Motor neuron (in vitro differentiated cells): Measurements from ENCODE around the gene PARVB. TPM values are rescaled to one million over a fixed set of nuclear protein-coding genes. Genes with fewer than 3 reads are reported as not detected.

ENCODE experiments used
- ATAC-seq, 8 experiments: fragments of 200-7000 bp; cut with Tn5 transposase; replicated peaks in 6 of 8; 2 replicates each; pipeline ENCODE4 v1.8.0; 2021; ENCODE audit warnings: mild to moderate bottlenecking in 8 of 8, moderate library complexity in 8 of 8
- H3K27ac ChIP-seq, 2 donors: fragments of 250-450 bp; sonication (Bioruptor Pico); 2 replicates each; pipeline ENCODE4 v1.9.0; 2021; ENCODE audit warnings: antibody characterized with exemption in 2 of 2, mild to moderate bottlenecking in 2 of 2, moderate library complexity in 1 of 2
- H3K4me1 ChIP-seq, 2 donors: fragments of 250-450 bp; sonication (Bioruptor Pico); replicated peaks in 1 of 2; 2 replicates each; pipeline ENCODE4 v1.6.1; 2021; ENCODE audit warnings: antibody characterized with exemption in 2 of 2, mild to moderate bottlenecking in 2 of 2, moderate library complexity in 1 of 2
- H3K4me3 ChIP-seq, 5 donors: fragments of 250-450 bp; sonication (Bioruptor Pico); 2 replicates each; pipeline ENCODE4 v1.9.0; 2021; ENCODE audit warnings: antibody characterized with exemption in 5 of 5, mild to moderate bottlenecking in 5 of 5, moderate library complexity in 4 of 5
- WGBS, 10 experiments: fragments of 450-650 bp; shearing (Covaris generic); methylation state at CpG; one replicate each; pipeline ENCODE4 v1.0.0; 2022; 5-methylcytosine and 5-hydroxymethylcytosine counted together
- in situ Hi-C, 9 experiments: fragments of 400-800 bp; cut with MboI; loops; one replicate each; pipeline ENCODE4 v1.15.0; 2021; ENCODE audit warnings: low sequenced_read_pairs in 9 of 9, low pct_unique_long_range_greater_than_20kb in 2 of 9; ENCODE audit not compliant: unreplicated experiment in 9 of 9
- total RNA-seq, 8 experiments: library from RNA; unstranded; fragments of 300-600 nt; gene quantifications; 2 replicates each; pipeline versions ENCODE4 v1.2.3 to v1.2.4, GENCODE V29; 2022

PARVB gene
- total RNA-seq, 8 experiments from 2014 or later, result 0.65 to 66.5 (median 3.3) TPM

DNA sequence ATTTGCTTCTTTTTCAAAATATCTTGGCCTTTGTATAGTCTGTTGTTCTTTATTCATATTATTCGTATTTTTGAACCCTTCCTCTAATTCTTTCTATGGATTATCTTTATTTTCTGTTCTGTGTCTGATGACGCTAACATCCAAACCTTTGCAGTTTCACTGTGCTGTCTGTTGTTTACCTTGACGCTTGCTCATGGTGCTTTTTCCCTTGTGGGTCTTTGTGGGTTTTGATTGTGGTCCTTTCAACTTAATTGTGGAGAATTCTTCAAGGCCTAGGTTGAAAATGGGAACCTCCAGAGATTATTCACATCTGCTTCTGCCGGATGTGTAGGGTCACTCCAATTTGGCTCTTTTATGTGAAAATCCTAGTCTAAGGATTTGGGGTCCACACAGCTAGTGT is 191.2 kb downstream of the PARVB start:
- in situ Hi-C loops, result no loop called here
- no peak for ATAC-seq
- WGBS, 10 experiments, result 42 to 100% (median 82%) methylated on average over 1 to 4 of the region's 4 CpGs

DNA sequence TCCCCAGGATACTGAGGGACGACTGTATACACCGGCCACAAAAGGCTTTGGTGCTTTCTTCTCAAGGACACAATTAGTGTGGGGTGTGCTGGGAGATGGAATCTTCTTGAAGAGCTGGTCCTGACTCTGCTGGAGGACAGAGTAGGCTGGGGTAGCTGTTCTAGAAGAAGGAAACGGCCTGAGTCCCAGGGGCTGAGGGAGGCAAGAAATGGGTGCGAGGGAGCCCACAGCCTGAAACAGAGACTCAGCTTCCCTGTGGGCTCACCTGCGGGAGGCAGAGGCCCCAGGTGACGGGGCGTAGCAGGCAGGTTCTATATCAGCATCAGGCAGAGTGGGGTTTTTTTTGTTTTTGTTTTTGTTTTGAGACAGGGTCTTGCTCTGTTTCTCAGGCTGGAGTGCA is 193.2 kb downstream of the PARVB start:
- Histone ChIP-seq H3K4me3 (no peak overlapping the region), H3K27ac (no peak overlapping the region), H3K4me1 (no peaks in the 10 kb centered on the region)
- 60 to 89% (median 85%) methylated on average over 1 to 6 of the region's 7 CpGs; no CpG with 5 or more reads in 3 of the 10 experiments for WGBS, 10 experiments
- ATAC-seq, result no peak
- in situ Hi-C loops, result no loop called here

More for the DNA sequence above, 191.2 kb downstream of the PARVB start:
- Histone ChIP-seq H3K4me3 (no peak overlapping the region), H3K27ac (no peak overlapping the region), H3K4me1 (no peaks in the 10 kb centered on the region)

DNA sequence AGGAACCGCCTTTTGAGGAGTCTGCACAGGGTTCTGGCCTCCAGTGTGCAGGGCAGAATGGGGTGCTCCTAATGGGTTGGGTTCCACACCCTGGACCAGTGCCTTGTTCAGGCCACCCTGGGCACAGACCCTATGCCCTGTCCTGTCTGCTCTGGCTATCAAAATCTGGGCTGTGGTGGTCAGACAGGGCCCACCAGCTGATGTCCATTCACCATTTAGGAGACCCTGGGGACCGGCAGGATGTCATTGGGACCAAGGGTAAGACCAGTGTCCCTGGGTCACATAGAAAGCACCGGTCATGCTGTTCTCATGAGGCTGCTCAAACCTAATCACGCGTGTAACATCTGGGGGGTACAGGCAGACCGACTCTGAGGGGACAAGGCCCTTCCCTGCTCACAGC is 194.0 kb downstream of the PARVB start:
- no peak overlapping the region for H3K4me3 ChIP-seq
- in situ Hi-C loops, result no loop called here
- WGBS, 10 experiments, result 69 to 100% (median 80%) methylated on average over 1 to 4 of the region's 6 CpGs; no CpG with 5 or more reads in 6 of the 10 experiments
- ATAC-seq, result no peak
- no peak overlapping the region for H3K27ac ChIP-seq
- H3K4me1 ChIP-seq, result no peaks in the 10 kb centered on the region

DNA sequence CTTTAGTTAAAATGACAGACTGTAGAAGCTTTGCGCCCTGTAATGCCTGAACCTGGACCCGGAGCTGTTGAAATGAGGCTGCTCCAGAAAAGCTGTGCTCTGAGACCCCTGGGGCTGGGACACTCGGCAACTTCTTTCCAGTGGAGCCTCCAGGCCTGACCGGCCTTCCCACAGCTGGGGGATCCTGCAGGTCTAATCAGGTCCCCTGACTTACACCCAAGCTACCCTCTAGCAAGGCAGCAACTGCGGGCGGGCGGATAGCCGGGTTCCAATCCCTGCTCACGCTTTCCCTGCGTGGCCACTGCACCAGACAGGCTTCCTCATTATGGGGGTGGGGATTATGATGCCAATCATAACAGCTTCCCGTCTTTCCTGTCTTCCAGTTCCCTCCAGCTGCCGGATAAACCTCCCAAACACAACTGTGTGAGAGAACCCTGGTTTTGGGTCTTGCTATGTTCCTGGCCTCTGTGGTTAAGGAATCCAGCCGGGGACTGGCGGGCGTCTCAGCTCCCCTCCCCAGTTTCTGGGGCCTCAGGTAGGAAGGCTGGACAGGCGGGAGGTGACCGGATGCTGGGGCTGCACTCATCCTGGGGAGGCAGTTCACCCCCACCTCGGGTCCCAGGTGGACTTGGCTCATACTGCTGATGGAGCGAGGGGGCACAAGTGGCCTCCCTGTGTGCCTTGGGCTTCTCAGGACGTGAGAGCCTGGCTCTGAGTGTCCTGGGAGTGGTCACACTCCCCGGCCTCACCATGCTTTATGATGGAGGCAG is 195.2 kb downstream of the PARVB start:
- H3K27ac ChIP-seq, result no peak overlapping the region
- H3K4me3 ChIP-seq, result no peak overlapping the region
- no peak for ATAC-seq
- peaks cover 0 to 3% of the 10 kb centered on the region in 2 donors for H3K4me1 ChIP-seq
- 55 to 100% (median 86%) methylated on average over 1 to 6 of the region's 21 CpGs; no CpG with 5 or more reads in 5 of the 10 experiments for WGBS, 10 experiments
- in situ Hi-C loops, result no loop called here

DNA sequence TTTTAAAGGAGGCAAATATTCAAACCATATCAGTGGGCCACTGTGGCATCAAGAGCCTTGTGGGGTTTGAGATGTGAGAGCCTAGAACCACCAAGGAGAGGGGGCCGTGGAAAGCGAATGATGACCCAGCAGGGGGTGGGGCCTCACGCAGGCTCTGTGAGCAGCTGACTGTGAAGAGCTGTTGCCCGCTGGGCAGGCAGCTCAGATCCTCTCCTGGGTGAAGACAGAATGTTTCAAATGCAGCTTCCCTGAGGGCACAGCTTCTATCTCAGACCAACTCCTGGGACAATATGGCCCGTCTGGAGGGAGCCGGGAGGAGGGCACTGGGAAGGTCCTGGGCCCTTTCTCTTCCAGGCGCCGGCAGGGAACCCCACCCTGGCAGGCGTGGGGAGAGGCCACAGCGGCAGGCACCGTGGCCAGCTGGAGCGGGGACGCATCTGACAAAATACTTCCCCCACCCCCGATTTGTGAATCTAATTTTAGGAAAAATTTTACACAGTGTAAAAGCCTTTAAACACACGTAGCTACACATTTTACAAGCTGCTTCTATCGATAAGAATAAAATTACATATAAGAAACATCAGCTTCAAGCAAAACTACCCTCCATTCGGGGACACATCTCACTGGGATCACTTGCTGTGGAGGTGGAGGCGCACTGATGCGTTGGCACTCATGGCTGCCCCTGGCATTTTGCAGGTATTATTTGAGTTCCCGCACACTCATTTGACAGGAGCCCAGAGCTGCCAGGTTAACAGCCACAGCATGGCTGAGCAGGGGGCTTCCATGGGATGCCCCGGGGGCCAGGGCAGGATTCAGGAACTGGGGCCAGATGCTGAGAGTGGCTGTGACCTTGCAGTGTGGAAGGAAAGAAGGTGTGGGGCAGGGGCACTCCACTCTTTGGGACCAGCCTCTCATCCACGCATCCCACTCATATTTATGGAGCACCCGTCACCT is 196.9 kb downstream of the PARVB start:
- no peak overlapping the region for H3K27ac ChIP-seq
- H3K4me1 ChIP-seq, result peaks cover 0 to 3% of the 10 kb centered on the region in 2 donors
- H3K4me3 ChIP-seq, result no peak overlapping the region
- no peak for ATAC-seq
- WGBS, 10 experiments, result 0 to 100% (median 83%) methylated on average over 1 to 10 of the region's 23 CpGs; no CpG with 5 or more reads in 3 of the 10 experiments
- in situ Hi-C loops, result no loop called here

DNA sequence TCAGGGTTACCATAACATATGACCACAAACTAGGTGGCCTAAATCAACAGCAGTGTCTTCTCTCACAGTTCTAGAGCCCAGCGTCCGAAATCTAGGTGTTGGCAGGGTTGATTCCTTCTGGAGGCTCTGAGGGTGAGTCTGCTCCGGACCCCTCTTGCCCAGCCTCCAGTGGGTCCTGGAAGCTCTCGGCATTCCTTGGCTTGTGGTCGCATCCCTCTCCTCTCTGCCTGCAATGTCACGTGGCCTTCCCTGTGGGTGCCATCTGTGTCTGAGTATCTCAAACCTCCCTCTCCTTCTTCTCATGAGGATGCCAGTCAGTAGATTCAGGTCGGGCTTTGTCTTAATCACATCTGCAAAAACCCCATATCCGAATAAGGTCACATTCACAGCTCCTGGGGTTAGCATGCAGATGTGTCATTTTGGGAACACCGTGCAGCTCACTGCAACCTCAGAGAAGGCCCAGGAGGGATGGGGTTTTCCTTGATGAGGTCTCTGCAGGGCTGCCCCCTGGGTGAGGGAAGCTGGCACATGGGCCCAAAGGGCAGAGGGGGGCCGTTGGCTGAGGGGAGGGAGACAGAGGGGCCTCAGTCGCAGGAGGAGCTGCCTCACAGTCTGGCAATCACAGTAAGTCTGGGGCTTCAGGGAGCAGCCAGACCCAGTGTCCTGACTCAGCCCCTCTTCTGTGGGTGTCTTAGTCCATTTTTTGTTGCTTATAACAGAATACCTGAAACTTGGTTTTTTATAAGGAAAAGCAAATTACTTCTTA is 197.8 kb downstream of the PARVB start:
- no peak for ATAC-seq
- in situ Hi-C loops, result no loop called here
- peaks cover 0 to 3% of the 10 kb centered on the region in 2 donors for H3K4me1 ChIP-seq
- no peak overlapping the region for H3K27ac ChIP-seq
- H3K4me3 ChIP-seq, result no peak overlapping the region
- 20 to 93% (median 53%) methylated on average over 1 to 6 of the region's 11 CpGs; no CpG with 5 or more reads in 4 of the 10 experiments for WGBS, 10 experiments

Other genes with a start within 250 kb of the PARVB start
- gene EFCAB6, start 212.0 kb upstream of the PARVB start, total RNA-seq, result 1 to 10 TPM; 1.0 to 9.2 (median 2.5) TPM
- 10 to 100 TPM in 5 of 8 experiments, 1 to 10 TPM in 2, not detected in 1; 1.4 to 34.5 (median 25.4) TPM for gene SULT4A1, start 161.8 kb upstream of the PARVB start, total RNA-seq
- under 1 TPM in 6 of 8 experiments, not detected in 2; 0.09 to 0.33 (median 0.18) TPM for gene PNPLA5, start 132.3 kb upstream of the PARVB start, total RNA-seq
- 10 to 100 TPM in 2 of 8 experiments, 1 to 10 TPM in 6; 1.1 to 16.9 (median 3.0) TPM for gene PNPLA3, start 100.5 kb upstream of the PARVB start, total RNA-seq
- gene SAMM50, start 68.9 kb upstream of the PARVB start, total RNA-seq, result 10 to 100 TPM; 38.8 to 64.8 (median 55.7) TPM
- 1 to 10 TPM in 2 of 8 experiments, under 1 TPM in 6; 0.05 to 3.0 (median 0.33) TPM for gene PARVG, start 156.6 kb downstream of the PARVB start, total RNA-seq